GM23338 (cell line): Measurements from ENCODE around the gene KIAA0232. TPM values are rescaled to one million over a fixed set of nuclear protein-coding genes. Genes with fewer than 3 reads are reported as not detected.

Experiments used
- ATAC-seq: fragments of 200-7000 bp; cut with Tn5 transposase; 3 replicates; pipeline ENCODE4 v1.9.1; 2020
- DNase-seq: peaks from one replicate; pipeline ENCODE4 v3.0.0-alpha.2; 2015; ENCODE audit warnings: low spot score
- H2AFZ ChIP-seq: fragments of 200-600 bp; sonication (generic); 2 replicates; pipeline ENCODE4 v1.8.0; 2016; ENCODE audit warnings: antibody characterized with exemption, mild to moderate bottlenecking, moderate library complexity
- H3F3A ChIP-seq: fragments of 200-600 bp; sonication (generic); replicated peaks from 2 replicates; pipeline ENCODE4 v1.8.0; 2017; ENCODE audit warnings: antibody characterized with exemption, mixed run types, low read depth
- H3K27ac ChIP-seq: fragments of 200-600 bp; sonication (generic); 2 replicates; pipeline ENCODE4 v1.6.1; 2016; ENCODE audit warnings: low read depth
- H3K27me3 ChIP-seq: fragments of 200-600 bp; sonication (generic); 2 replicates; pipeline ENCODE4 v1.8.0; 2016; ENCODE audit warnings: mild to moderate bottlenecking, mixed run types, moderate library complexity; ENCODE audit not compliant: insufficient read depth
- H3K36me3 ChIP-seq: fragments of 200-600 bp; sonication (generic); 2 replicates; pipeline ENCODE4 v1.8.0; 2016; ENCODE audit warnings: mild to moderate bottlenecking; ENCODE audit not compliant: insufficient read depth
- H3K4me1 ChIP-seq: fragments of 200-600 bp; sonication (generic); 2 replicates; pipeline ENCODE4 v1.8.0; 2016; ENCODE audit warnings: mild to moderate bottlenecking, moderate library complexity; ENCODE audit not compliant: insufficient read depth
- H3K4me2 ChIP-seq: fragments of 200-600 bp; sonication (generic); 2 replicates; pipeline ENCODE4 v1.7.1; 2017; ENCODE audit warnings: mixed run types
- H3K4me3 ChIP-seq: fragments of 200-600 bp; sonication (generic); 2 replicates; pipeline ENCODE4 v1.6.1; 2016; ENCODE audit warnings: mixed run types
- H3K79me2 ChIP-seq: fragments of 200-600 bp; sonication (generic); replicated peaks from 2 replicates; pipeline ENCODE4 v1.8.0; 2017; ENCODE audit warnings: mild to moderate bottlenecking; ENCODE audit not compliant: insufficient read depth
- H3K9me2 ChIP-seq: fragments of 200-600 bp; sonication (generic); 2 replicates; pipeline ENCODE4 v1.8.0; 2017; ENCODE audit not compliant: insufficient read depth
- H4K20me1 ChIP-seq: fragments of 200-600 bp; sonication (generic); replicated peaks from 2 replicates; pipeline ENCODE4 v1.8.0; 2017; ENCODE audit warnings: mild to moderate bottlenecking; ENCODE audit not compliant: insufficient read depth
- H3K27ac Mint-ChIP-seq: 2 replicates; pipeline ENCODE4 v1.8.0; 2020; ENCODE audit warnings: inconsistent platforms, mild to moderate bottlenecking, moderate library complexity, mixed read lengths
- H3K27me3 Mint-ChIP-seq: 3 replicates; pipeline ENCODE4 v1.8.0; 2022; ENCODE audit warnings: low read depth, mild to moderate bottlenecking, moderate library complexity, mixed read lengths, inconsistent platforms; ENCODE audit not compliant: insufficient read depth, poor library complexity
- H3K36me3 Mint-ChIP-seq: 3 replicates; pipeline ENCODE4 v1.8.0; 2021; ENCODE audit warnings: low read depth, mild to moderate bottlenecking, inconsistent platforms, moderate library complexity, mixed read lengths
- H3K4me1 Mint-ChIP-seq: 3 replicates; pipeline ENCODE4 v1.8.0; 2020; ENCODE audit warnings: mild to moderate bottlenecking, inconsistent platforms, mixed read lengths
- H3K4me3 Mint-ChIP-seq: 3 replicates; pipeline ENCODE4 v1.8.0; 2021; ENCODE audit warnings: moderate library complexity, mild to moderate bottlenecking, inconsistent platforms, mixed read lengths
- H3K9me3 Mint-ChIP-seq: 3 replicates; pipeline ENCODE4 v1.8.0; 2020; ENCODE audit warnings: moderate library complexity, mild to moderate bottlenecking, inconsistent platforms, mixed read lengths
- CREB1 ChIP-seq: fragments of 250-450 bp; sonication (Bioruptor Pico); IDR thresholded peaks from 2 replicates; pipeline ENCODE4 v1.5.0; 2020; ENCODE audit warnings: low read depth, mild to moderate bottlenecking, moderate library complexity
- ETS1 ChIP-seq: IDR thresholded peaks from 2 replicates; pipeline ENCODE4 v1.6.1; 2016; ENCODE audit warnings: antibody characterized with exemption
- EZH2 ChIP-seq: fragments of 200-600 bp; sonication (generic); IDR thresholded peaks from one replicate; pipeline ENCODE4 v1.8.0; 2017; ENCODE audit warnings: antibody characterized with exemption, mild to moderate bottlenecking, low read depth; ENCODE audit not compliant: unreplicated experiment
- EZH2phosphoT487 ChIP-seq: fragments of 200-600 bp; sonication (generic); IDR thresholded peaks from one replicate; pipeline ENCODE4 v1.8.1; 2018; ENCODE audit warnings: antibody characterized with exemption; ENCODE audit not compliant: unreplicated experiment
- JUNB ChIP-seq: IDR thresholded peaks from one replicate; pipeline ENCODE4 v1.6.1; 2016; ENCODE audit warnings: antibody characterized with exemption; ENCODE audit not compliant: unreplicated experiment
- POLR2AphosphoS5 ChIP-seq: IDR thresholded peaks from 2 replicates; pipeline ENCODE4 v1.6.1; 2016; ENCODE audit warnings: antibody characterized with exemption, low read depth
- REST ChIP-seq: IDR thresholded peaks from one replicate; pipeline ENCODE4 v1.6.1; 2018; ENCODE audit warnings: antibody characterized with exemption; ENCODE audit not compliant: unreplicated experiment
- STAT1 ChIP-seq: IDR thresholded peaks from one replicate; pipeline ENCODE4 v1.6.1; 2016; ENCODE audit warnings: antibody characterized with exemption; ENCODE audit not compliant: unreplicated experiment
- ZNF114 ChIP-seq: fragments of 250-450 bp; sonication (Bioruptor Pico); IDR thresholded peaks from 2 replicates; pipeline ENCODE4 v1.5.0; 2020; ENCODE audit warnings: mild to moderate bottlenecking, moderate library complexity
- polyA plus RNA-seq: library from polyadenylated mRNA; unstranded; fragments of >200 nt; fragmentation: Nextera tagmentation; extraction: Ambion mirVana; gene quantifications from 2 replicates; pipeline ENCODE4 v1.2.1, GENCODE V29; 2016
- total RNA-seq: library from RNA; depleted of rRNA; stranded (reverse); fragments of >200 nt; shearing (Covaris generic); gene quantifications from 2 replicates; pipeline ENCODE4 v1.2.3, GENCODE V29; 2014

KIAA0232 gene
- total and polyA plus RNA-seq, 2 experiments from 2014 or later: 14.3 to 34.9 TPM

- H3K4me3 Mint-ChIP-seq: no peak overlapping the region
These were observed 129.9 kb downstream of the KIAA0232 start for GRCh38 chr4:6912441-6912840.

More at GRCh38 chr4:6912441-6912840, 129.9 kb downstream of the KIAA0232 start:
- Histone ChIP-seq H3K9me2 (no peaks in the 10 kb centered on the region), H3K79me2 (peaks cover 37% of the 10 kb centered on the region), H3K4me1 (peaks cover 11% of the 10 kb centered on the region), H3K4me3 (no peak overlapping the region), H3K36me3 (no peaks in the 10 kb centered on the region), H3K27ac (no peak overlapping the region), H3F3A (peaks cover 8% of the 10 kb centered on the region; the same call in 1 of the 2 replicates), H3K27me3 (peaks cover 12% of the 10 kb centered on the region), H3K4me2 (no peak overlapping the region), H2AFZ (no peak overlapping the region), H4K20me1 (peaks cover 14% of the 10 kb centered on the region)
- no peaks in the 10 kb centered on the region for H3K9me3 Mint-ChIP-seq
- H3K4me1 Mint-ChIP-seq: peaks cover 38% of the 10 kb centered on the region
- TF ChIP-seq CREB1 (CRISPR knock-in tag) (no peak), REST (no peak), EZH2 (no peak), ETS1 (no peak), POLR2AphosphoS5 (no peak), STAT1 (no peak), JUNB (no peak), ZNF114 (CRISPR knock-in tag) (no peak), EZH2phosphoT487 (no peak)
- DNase-seq (no peak), ATAC-seq (no peak)
- no peaks in the 10 kb centered on the region for H3K36me3 Mint-ChIP-seq
- peaks cover 31% of the 10 kb centered on the region for H3K27me3 Mint-ChIP-seq
- no peak overlapping the region for H3K27ac Mint-ChIP-seq
